SK-N-SH (cell line): ENCODE measurements around the gene FARSA. TPM values are rescaled to one million over a fixed set of nuclear protein-coding genes. Genes with fewer than 3 reads are reported as not detected.

Experiments
- CTCF ChIA-PET: fragments of 300-600, 350-600 bp; formaldehyde crosslinking; extraction: SDS; loops from one replicate; lab custom pipeline; 2021; lab: Yijun Ruan, JAX
- POLR2A ChIA-PET: fragments of 350-600 bp; sonication (Branson Sonifier 250); formaldehyde crosslinking; extraction: SDS; loops from one replicate; lab custom pipeline; 2020; ENCODE audit warnings: antibody characterized with exemption, inconsistent platforms; lab: Yijun Ruan, JAX
- DNase-seq: peaks from one replicate; pipeline ENCODE4 v3.0.0; 2012
- H2AFZ ChIP-seq: fragments of 200-600 bp; sonication (generic); 2 replicates; pipeline ENCODE4 v1.8.1; 2016; ENCODE audit warnings: antibody characterized with exemption, mild to moderate bottlenecking, low read depth
- H3F3A ChIP-seq: fragments of 200-600 bp; sonication (generic); replicated peaks from 2 replicates; pipeline ENCODE3; 2016; ENCODE audit warnings: antibody characterized with exemption, mild to moderate bottlenecking; ENCODE audit not compliant: insufficient read depth
- H3K27ac ChIP-seq, 2 experiments: fragments of 200-500 bp in 1 of 2; fragments of 200-600 bp in 1 of 2; sonication (Bioruptor generic) in 1 of 2; sonication (generic), shearing (Covaris generic) in 1 of 2; 2 replicates each; pipeline versions ENCODE4 v1.5.1 to v1.6.1; 2014 to 2016; ENCODE audit warnings: low read depth in 2 of 2, inconsistent platforms in 1 of 2, low read length in 1 of 2, mild to moderate bottlenecking in 1 of 2, mixed read lengths in 1 of 2
- H3K27me3 ChIP-seq: fragments of 200-600 bp; sonication (generic), shearing (Covaris generic); 2 replicates; pipeline ENCODE4 v1.6.1; 2016; ENCODE audit warnings: mixed run types; ENCODE audit not compliant: insufficient read depth
- H3K36me3 ChIP-seq, 2 experiments: fragments of 200-500 bp in 1 of 2; fragments of 200-600 bp in 1 of 2; sonication (Bioruptor generic) in 1 of 2; sonication (generic) in 1 of 2; replicated peaks in 1 of 2; 2 replicates each; pipeline versions ENCODE3 to v1.5.1; 2014 to 2016; ENCODE audit warnings: low read length in 1 of 2, mild to moderate bottlenecking in 1 of 2; ENCODE audit not compliant: insufficient read depth in 2 of 2, control insufficient read depth in 1 of 2
- H3K4me1 ChIP-seq, 2 experiments: fragments of 200-500 bp in 1 of 2; fragments of 200-600 bp in 1 of 2; sonication (Bioruptor generic) in 1 of 2; sonication (generic), shearing (Covaris generic) in 1 of 2; 2 replicates each; pipeline versions ENCODE4 v1.5.1 to v1.6.1; 2014 to 2016; ENCODE audit warnings: low read depth in 1 of 2, low read length in 1 of 2, mixed run types in 1 of 2; ENCODE audit not compliant: insufficient read depth in 2 of 2, control insufficient read depth in 1 of 2
- H3K4me2 ChIP-seq: fragments of 200-600 bp; sonication (generic), shearing (Covaris generic); 2 replicates; pipeline ENCODE4 v1.6.1; 2017; ENCODE audit warnings: mixed run types
- H3K4me3 ChIP-seq, 2 experiments: fragments of 200-500 bp in 1 of 2; fragments of 200-600 bp in 1 of 2; sonication (Bioruptor generic) in 1 of 2; sonication (generic), shearing (Covaris generic) in 1 of 2; 2 replicates each; pipeline versions ENCODE4 v1.5.1 to v1.8.1; 2014 to 2016; ENCODE audit warnings: low read depth in 2 of 2, inconsistent platforms in 1 of 2, low read length in 1 of 2, mild to moderate bottlenecking in 1 of 2, mixed read lengths in 1 of 2, moderate library complexity in 1 of 2
- H3K79me2 ChIP-seq: fragments of 200-600 bp; sonication (generic); 2 replicates; pipeline ENCODE4 v1.8.1; 2017; ENCODE audit warnings: mild to moderate bottlenecking; ENCODE audit not compliant: insufficient read depth
- H3K9ac ChIP-seq: fragments of 200-600 bp; sonication (generic); 2 replicates; pipeline ENCODE4 v1.6.1; 2017; ENCODE audit warnings: mixed run types
- H3K9me2 ChIP-seq: fragments of 200-600 bp; sonication (generic); 2 replicates; pipeline ENCODE4 v1.6.1; 2017; ENCODE audit warnings: mixed run types
- H3K9me3 ChIP-seq: fragments of 200-600 bp; sonication (generic); 2 replicates; pipeline ENCODE4 v1.6.1; 2017; ENCODE audit warnings: mixed run types, mild to moderate bottlenecking, moderate library complexity
- H4K20me1 ChIP-seq: fragments of 200-600 bp; sonication (generic); 2 replicates; pipeline ENCODE4 v1.6.1; 2017; ENCODE audit warnings: mild to moderate bottlenecking, mixed run types; ENCODE audit not compliant: insufficient read depth
- ELF1 ChIP-seq: IDR thresholded peaks from 2 replicates; pipeline ENCODE4 v1.4.0; 2012
- EP300 ChIP-seq, 2 experiments: IDR thresholded peaks; 2 replicates each; pipeline versions ENCODE4 v1.4.0 to v1.6.1; 2012; ENCODE audit warnings: borderline replicate concordance in 1 of 2, low read depth in 1 of 2, low read length in 1 of 2
- FOSL2 ChIP-seq: IDR thresholded peaks from 2 replicates; pipeline ENCODE4 v1.4.0; 2012; ENCODE audit warnings: low read depth, mild to moderate bottlenecking, moderate library complexity, borderline replicate concordance
- FOXM1 ChIP-seq: IDR thresholded peaks from 2 replicates; pipeline ENCODE4 v1.4.0; 2012; ENCODE audit warnings: low read depth, mild to moderate bottlenecking
- JUND ChIP-seq: IDR thresholded peaks from 2 replicates; pipeline ENCODE4 v1.4.0; 2012
- NFIC ChIP-seq: IDR thresholded peaks from 2 replicates; pipeline ENCODE4 v1.4.0; 2012; ENCODE audit warnings: borderline replicate concordance
- RAD21 ChIP-seq: IDR thresholded peaks from 2 replicates; pipeline ENCODE4 v1.6.1; 2012; ENCODE audit warnings: mild to moderate bottlenecking, low read length
- SIN3A ChIP-seq: IDR thresholded peaks from 2 replicates; pipeline ENCODE4 v1.6.1; 2012; ENCODE audit warnings: low read depth, mild to moderate bottlenecking, low read length, moderate library complexity, borderline replicate concordance
- SMC3 ChIP-seq: IDR thresholded peaks from 2 replicates; pipeline ENCODE4 v1.6.1; 2012; ENCODE audit warnings: low read depth, low read length, improper control_type of control experiment
- TAF1 ChIP-seq: IDR thresholded peaks from 2 replicates; pipeline ENCODE4 v1.6.1; 2012; ENCODE audit warnings: low read depth, mild to moderate bottlenecking, low read length, moderate library complexity, borderline replicate concordance
- TCF12 ChIP-seq: IDR thresholded peaks from 2 replicates; pipeline ENCODE4 v1.4.0; 2012
- USF2 ChIP-seq: fragments of 150-350 bp; IDR thresholded peaks from 2 replicates; pipeline ENCODE4 v1.6.1; 2017; ENCODE audit warnings: antibody characterized with exemption, low read length, low read depth, borderline replicate concordance
- WGBS: methylation state at CpG from one replicate; pipeline ENCODE4 v1.1.6; 2017; ENCODE audit warnings: low lambda C conversion rate; 5-methylcytosine and 5-hydroxymethylcytosine counted together
- polyA plus RNA-seq, 3 experiments: library from polyadenylated mRNA; depleted of rRNA; stranded (reverse); fragments of >200 nt; gene quantifications; 2 replicates each; pipeline ENCODE4 v1.2.3, GENCODE V29; 2012
- TF ChIP-seq, protein P1 (sequence below): fragments of 150-350 bp; IDR thresholded peaks from 2 replicates; pipeline ENCODE4 v1.6.1; 2016; ENCODE audit warnings: mild to moderate bottlenecking, low read depth, low read length
- TF ChIP-seq, protein P2 (sequence below): IDR thresholded peaks from 2 replicates; pipeline ENCODE4 v1.4.0; 2012; ENCODE audit warnings: low read depth, borderline replicate concordance

FARSA gene
- polyA plus RNA-seq, 1 of the 3 experiments (the other 2 are of a cell fraction): 170 TPM

DNA sequence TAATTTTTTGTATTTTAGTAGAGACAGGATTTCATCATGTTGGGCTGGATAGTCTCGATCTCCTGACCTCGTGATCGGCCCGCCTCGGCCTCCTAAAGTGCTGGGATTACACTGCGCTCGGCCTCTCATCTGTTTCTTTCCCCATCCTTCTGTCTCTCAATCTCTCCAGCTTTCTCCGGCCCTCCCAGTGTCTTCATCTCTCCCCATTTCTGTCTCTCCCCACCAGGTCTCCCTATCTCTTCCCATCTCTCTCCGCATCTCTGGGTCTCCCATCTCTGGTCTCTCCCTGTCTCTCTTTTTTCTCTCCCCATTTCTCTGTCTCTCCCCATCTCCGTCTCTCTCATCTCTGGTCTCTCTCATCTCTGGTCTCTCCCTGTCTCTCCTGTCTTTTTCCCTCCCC, 49.6 kb upstream of the FARSA start:
- 66% methylated on average over 10 of the region's 10 CpGs for WGBS
- Histone ChIP-seq H3K36me3 (no peaks in the 10 kb centered on the region), H3K9me2 (no peaks in the 10 kb centered on the region), H3K4me1 (peaks cover 0 to 8% of the 10 kb centered on the region in 2 experiments; a peak in 1 of 4 replicates), H2AFZ (peak overlapping the region; percentile 83; the same call in 1 of the 2 replicates), H3K79me2 (no peaks in the 10 kb centered on the region), H3K4me2 (peak overlapping the region; percentile 66), H3K4me3 (peak overlapping the region; percentile 34 to 39), H4K20me1 (no peaks in the 10 kb centered on the region), H3K9me3 (no peaks in the 10 kb centered on the region), H3K27me3 (no peaks in the 10 kb centered on the region), H3F3A (no peaks in the 10 kb centered on the region), H3K27ac (peak overlapping the region in 1 of 2 experiments; percentile 2; a peak in 1 of 4 replicates), H3K9ac (peak overlapping the region; percentile 67)
- CTCF ChIA-PET: interaction anchor here (0.9 to 24.6 kb wide), 17 partner anchors 11 to 279 kb away, joined by 3 to 603 read pairs (median 9); partner anchors contain the start of gene NFIX
- no peak for DNase-seq
- no peak for TF ChIP-seq TCF12
- TF ChIP-seq ELF1: no peak
- no peak for TF ChIP-seq FOXM1
- TF ChIP-seq, protein P1, sequence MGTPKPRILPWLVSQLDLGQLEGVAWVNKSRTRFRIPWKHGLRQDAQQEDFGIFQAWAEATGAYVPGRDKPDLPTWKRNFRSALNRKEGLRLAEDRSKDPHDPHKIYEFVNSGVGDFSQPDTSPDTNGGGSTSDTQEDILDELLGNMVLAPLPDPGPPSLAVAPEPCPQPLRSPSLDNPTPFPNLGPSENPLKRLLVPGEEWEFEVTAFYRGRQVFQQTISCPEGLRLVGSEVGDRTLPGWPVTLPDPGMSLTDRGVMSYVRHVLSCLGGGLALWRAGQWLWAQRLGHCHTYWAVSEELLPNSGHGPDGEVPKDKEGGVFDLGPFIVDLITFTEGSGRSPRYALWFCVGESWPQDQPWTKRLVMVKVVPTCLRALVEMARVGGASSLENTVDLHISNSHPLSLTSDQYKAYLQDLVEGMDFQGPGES: no peak
- TF ChIP-seq USF2: no peak
- no peak for TF ChIP-seq FOSL2
- no peak for TF ChIP-seq TAF1
- no peak for TF ChIP-seq SMC3
- TF ChIP-seq RAD21: no peak
- TF ChIP-seq SIN3A: no peak
- no peak for TF ChIP-seq JUND
- TF ChIP-seq NFIC: no peak
- TF ChIP-seq, protein P2, sequence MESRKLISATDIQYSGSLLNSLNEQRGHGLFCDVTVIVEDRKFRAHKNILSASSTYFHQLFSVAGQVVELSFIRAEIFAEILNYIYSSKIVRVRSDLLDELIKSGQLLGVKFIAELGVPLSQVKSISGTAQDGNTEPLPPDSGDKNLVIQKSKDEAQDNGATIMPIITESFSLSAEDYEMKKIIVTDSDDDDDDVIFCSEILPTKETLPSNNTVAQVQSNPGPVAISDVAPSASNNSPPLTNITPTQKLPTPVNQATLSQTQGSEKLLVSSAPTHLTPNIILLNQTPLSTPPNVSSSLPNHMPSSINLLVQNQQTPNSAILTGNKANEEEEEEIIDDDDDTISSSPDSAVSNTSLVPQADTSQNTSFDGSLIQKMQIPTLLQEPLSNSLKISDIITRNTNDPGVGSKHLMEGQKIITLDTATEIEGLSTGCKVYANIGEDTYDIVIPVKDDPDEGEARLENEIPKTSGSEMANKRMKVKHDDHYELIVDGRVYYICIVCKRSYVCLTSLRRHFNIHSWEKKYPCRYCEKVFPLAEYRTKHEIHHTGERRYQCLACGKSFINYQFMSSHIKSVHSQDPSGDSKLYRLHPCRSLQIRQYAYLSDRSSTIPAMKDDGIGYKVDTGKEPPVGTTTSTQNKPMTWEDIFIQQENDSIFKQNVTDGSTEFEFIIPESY: no peak
- TF ChIP-seq EP300 (IDR thresholded peaks at IDR 0.05; ENCODE audit: borderline replicate concordance in 1 of 2, low read depth in 1 of 2, low read length in 1 of 2): no peak
- POLR2A ChIA-PET: interaction anchor here (1.0 kb wide), 3 partner anchors 75 to 78 kb away, joined by 3 to 6 read pairs (median 3); no protein-coding TSS in a partner anchor
